GM18867 (cell line): ENCODE results near the gene NADSYN1.

Experiments used
- ATAC-seq: cut with Tn5 transposase; IDR thresholded peaks from one replicate; pipeline ENCODE4 v1.9.1; 2021; ENCODE audit warnings: mild to moderate bottlenecking, moderate library complexity; ENCODE audit not compliant: unreplicated experiment

The NADSYN1 gene

DNA sequence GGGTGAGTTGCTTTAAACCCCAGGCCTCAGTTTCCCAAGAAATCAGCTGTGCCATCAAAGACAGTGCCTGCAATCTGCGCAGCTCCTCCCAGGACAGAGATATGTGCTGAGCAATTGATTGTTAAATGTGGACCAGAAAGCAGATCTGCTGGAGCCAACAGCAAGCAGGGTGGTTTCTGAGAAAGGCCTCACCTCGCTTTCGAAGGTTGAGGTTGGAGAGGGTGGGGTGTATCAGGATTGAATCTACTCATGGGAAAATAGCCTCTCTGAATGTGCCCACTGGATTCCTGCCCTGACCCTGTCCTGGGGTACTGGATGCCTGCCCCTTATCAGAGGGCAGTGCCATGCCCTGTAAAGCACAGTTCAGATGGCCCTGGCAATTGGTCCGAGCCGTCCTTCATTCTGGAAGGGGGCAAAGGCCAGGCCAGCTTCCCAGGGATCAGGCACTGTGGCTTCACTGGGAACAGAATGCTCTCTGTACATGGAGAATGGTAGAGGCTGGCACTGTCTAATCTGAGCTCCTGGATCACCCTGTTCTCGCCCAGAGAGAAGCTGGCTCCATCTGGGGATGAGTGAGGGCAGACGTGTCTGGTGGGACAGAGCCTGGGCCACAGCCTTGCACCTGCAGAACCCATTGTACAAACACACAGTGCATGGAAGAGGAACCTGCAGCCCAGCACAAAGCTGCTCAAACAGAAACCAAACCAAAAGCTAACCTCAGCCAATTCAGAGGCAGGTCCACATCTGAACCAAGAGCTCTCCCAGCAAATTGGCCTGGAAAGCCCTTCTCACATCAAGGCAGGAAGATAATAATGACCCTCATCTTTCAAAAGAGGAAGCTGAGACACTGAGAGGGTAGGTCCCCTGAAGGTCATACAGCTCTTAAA lies 20.0 kb upstream of the NADSYN1 start:
- no peak for ATAC-seq

- ATAC-seq: no peak
Measured at GRCh38 chr11:71433648-71434450, 19.2 kb upstream of the NADSYN1 start.

DNA sequence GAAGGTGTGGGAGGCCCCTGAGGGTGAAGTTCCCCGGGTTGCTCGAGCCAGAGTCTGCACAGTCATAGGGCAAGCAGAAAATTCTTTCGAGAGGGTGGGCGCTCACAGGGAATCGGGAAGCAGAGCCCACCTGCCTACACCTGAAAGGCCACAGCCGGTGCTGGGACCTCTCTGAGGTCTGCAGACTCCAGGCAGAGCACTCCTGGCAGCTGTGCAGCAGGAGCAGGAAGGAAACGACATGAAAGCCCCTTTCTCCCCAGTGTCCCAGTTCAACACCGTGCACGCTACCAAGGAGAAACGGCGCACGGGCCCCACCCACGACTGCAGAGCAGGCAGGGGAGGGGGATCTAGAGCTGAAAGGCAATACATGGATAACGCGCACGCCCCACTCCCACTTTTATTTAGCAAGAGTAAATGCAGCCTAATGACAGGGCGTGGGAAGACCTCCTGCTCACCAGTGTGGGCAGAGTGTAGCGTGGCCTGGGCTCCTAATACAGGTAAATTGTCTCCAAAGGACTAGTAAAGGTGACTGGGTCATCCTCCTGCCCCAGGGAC lies 18.4 kb upstream of the NADSYN1 start:
- ATAC-seq: no peak

DNA sequence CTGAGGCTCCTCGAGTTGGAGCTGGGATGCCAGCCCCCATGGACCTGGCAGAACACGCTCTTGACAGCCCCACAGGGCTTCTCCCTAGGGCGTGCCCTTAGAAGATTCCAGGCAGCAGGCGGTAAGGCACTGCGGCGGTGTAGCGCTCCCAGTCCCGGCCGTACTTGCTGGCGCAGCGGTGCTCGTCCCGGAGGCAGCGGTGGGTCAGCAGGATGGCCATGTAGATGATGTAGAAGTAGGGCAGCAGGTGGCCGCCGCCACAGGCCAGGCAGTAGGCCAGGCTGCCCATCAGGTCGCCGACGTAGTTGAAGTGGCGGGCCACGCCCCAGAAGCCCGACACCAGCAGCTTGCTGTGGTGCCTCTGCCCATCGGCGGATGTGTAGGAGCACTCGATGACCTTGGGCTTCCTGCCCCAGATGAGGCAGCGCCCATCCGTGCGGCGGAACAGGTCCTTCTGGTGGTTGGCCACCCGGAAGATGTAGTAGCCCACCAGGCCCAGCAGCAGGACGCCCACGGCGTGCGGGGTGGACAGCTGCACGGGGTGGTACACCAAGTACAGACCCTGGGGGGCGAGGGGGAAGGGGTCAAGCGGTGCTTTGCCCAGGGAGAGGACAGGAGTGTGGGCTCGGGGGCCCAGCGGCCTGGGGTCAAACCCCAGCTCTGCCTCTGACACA lies 17.6 kb upstream of the NADSYN1 start:
- ATAC-seq: no peak

GRCh38 chr11:71436861-71437260 lies 16.1 kb upstream of the NADSYN1 start:
- ATAC-seq: no peak

GRCh38 chr11:71437399-71437798 lies 15.6 kb upstream of the NADSYN1 start:
- ATAC-seq: no peak

DNA sequence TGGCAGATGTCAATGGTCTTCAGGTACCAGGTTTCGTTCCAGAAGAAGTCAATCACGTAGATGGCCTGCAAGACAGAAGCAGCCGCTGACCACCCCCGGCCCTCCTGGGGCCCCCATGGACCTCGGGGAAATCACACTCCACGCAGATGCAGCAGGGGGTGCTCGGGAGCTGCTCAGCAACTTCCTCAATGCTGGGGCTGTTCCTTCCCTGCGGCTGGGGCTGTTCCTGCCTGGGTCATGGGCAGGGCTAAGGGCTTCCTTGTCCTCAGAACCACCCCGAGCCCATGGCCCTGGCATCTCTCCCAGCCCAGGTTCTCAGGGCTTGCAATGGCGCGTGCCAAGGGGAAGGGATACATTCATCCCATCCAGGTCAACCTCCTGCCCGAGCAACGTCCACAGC lies 15.1 kb upstream of the NADSYN1 start:
- ATAC-seq: no peak

- no peak for ATAC-seq
Measured at GRCh38 chr11:71438650-71439049, 14.4 kb upstream of the NADSYN1 start.

DNA sequence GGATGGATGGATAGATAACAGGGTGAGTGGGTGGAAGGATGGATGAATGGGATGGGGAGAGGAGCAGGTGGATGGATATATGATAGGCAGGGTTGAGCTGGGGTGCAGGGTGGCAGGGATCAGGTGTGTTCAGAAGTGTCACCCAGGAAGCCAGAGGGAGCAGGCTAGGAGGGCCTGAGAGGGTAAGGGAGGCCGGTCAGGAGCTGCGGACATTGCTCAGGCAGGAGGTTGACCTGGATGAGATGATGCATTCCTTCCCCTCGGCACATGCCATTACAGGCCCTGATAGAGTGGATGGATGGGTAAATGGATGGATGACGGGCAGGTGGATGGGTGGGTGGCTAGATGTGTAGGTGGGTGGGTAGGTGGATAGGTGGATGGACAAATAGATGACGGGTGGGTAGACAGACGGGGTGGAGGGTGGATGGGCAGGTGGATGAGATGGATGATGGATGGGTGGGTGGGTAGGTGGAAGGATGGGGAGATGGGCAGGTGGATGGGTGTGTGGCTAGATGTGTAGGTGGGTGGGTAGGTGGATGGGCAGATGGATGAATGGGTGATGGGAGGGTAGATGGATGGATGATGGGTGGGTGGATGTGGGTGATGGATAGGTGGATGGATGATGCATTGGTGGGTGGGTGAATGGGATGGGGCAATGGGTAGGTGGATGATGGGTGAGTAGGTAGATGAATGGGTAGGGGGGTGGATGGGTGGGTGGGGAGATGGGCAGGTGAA lies 12.8 kb upstream of the NADSYN1 start:
- no peak for ATAC-seq

- ATAC-seq: no peak
Measured at GRCh38 chr11:71441251-71441650, 11.8 kb upstream of the NADSYN1 start.

- ATAC-seq: no peak
Measured at GRCh38 chr11:71442123-71442522, 10.9 kb upstream of the NADSYN1 start.

- ATAC-seq: no peak
Measured at GRCh38 chr11:71442880-71443279, 10.1 kb upstream of the NADSYN1 start.

- ATAC-seq: no peak
Measured at GRCh38 chr11:71443736-71444445, 9.1 kb upstream of the NADSYN1 start.

GRCh38 chr11:71444811-71445210 lies 8.2 kb upstream of the NADSYN1 start:
- ATAC-seq: no peak

DNA sequence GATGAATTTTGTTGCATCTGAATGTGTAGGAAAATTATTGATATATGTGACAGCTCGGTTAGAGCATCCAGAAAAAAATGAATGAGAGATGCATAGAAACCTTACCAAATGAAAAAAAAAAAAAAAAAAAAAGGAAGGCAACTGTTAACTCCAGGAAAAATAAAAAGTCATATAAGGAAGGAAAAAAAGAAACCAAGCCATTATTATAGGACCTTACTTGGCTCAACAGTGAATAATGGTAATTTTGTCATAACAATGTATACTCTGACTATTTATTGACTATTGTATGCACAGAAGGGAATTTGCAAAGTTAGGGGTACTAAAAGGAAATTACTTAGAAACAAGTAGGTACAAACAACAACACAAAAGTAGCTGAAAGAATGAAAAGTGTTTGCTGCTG lies 6.9 kb upstream of the NADSYN1 start:
- ATAC-seq: no peak

GRCh38 chr11:71446942-71447688 lies 5.9 kb upstream of the NADSYN1 start:
- no peak for ATAC-seq

DNA sequence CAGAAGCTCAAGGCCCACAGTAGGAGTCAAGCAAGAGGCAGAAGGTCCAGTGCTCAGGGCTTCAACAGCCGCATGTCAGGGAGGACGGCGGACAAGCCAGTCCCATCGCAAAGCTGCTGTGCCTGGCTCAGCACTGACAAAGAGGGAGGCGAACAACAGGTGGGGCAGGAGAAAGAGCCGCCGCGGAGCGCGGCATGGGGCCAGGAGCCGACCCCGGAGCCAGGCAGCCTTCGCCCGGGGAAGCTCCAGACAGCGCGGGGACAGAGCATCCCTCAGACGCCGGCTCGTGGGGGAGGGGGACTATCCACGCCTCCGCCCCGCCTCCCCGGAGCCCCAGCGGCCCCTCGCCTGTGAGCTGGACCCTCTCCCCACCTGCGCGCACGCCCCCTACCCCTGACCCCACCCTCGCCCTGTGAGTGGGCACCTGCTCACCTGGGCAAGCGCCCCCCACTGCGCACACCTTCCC lies 5.2 kb upstream of the NADSYN1 start:
- ATAC-seq: no peak

DNA sequence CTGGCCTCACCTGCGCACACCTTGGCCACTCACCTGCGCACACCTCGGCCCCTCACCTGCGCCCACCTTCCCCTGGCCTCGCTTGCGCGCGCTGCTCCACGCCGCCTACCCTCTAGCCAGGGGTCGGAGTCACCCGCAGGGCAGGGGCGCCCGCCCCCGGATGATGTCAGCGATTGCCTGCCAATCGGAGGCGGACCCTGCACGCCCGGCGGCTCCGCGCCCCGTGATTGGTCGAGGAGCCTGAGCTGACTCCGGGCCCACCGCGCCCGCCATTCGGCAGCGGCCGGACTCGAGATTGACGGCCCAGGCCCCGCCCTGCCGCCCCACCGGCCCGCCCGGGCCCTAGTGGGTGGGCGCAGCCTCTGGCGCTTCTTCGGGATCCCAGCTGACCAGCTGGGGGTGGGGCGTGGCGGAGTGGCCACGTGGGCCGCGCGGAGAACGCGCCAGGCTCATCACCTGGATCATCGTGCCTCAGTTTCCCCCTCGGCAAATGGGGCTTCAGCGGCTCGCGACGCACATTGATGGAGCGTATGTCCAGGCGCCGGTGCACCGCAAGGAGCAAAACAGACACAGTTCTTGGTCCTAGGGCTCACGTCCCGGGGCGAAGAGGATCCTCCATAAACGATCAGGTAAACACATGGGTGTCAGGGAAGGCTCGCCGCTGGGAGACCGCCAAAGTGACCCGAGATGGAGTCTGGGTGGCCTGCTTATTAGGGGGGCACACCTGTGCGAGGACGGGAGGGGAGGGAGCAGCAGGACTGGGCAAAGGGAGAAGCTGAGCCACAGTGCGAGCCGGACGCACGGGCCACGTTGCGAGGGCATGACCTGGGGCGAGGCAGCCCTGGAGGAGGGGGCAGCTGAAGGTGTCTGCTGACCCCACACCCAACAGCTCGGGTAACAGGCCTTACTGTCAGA lies 4.5 kb upstream of the NADSYN1 start, which contains the start of gene DHCR7:
DHCR7 (minus strand) TSS at position 137 of the 915 bp plus-strand sequence. CDS start 3,441 bp downstream, outside the sequence.
- ATAC-seq: peak; percentile 82
